Measurements from ENCODE around the gene ZNF511. TPM values are rescaled to one million over a fixed set of nuclear protein-coding genes. Genes with fewer than 3 reads are reported as not detected.

Gene ZNF511
- total and polyA plus RNA-seq, 4 donors: 13.7 to 31.8 (median 24.2) TPM

- no peak for DNase-seq (ENCODE audit: low spot score)
- Histone ChIP-seq H3K9me3 (ENCODE audit: control insufficient read depth in 4 of 4, low read length in 3 of 4) (no peaks in the 10 kb centered on the region), H3K27ac (ENCODE audit: low read depth in 1 of 2, low read length in 2 of 2) (no peak overlapping the region), H3K27me3 (ENCODE audit: control insufficient read depth in 4 of 4, insufficient read depth in 4 of 4, low read length in 3 of 4) (no peaks in the 10 kb centered on the region), H3K36me3 (ENCODE audit: control insufficient read depth in 4 of 4, insufficient read depth in 3 of 4, low read depth in 1 of 4, low read length in 3 of 4) (peaks cover 37 to 89% (median 62%) of the 10 kb centered on the region in 4 donors), H3K4me3 (ENCODE audit: low read depth in 1 of 3, low read length in 3 of 3) (no peak overlapping the region), H3K9ac (ENCODE audit: low read depth in 1 of 2, low read length in 2 of 2) (no peak overlapping the region), H3K4me1 (ENCODE audit: control insufficient read depth in 4 of 4, insufficient read depth in 4 of 4, low read length in 3 of 4) (no peaks in the 10 kb centered on the region)
- TF ChIP-seq SP1 (IDR thresholded peaks at IDR 0.05) (no peak), JUND (IDR thresholded peaks at IDR 0.05) (no peak), REST (IDR thresholded peaks at IDR 0.05) (no peak), FOXA1 (IDR thresholded peaks at IDR 0.05) (no peak), CTCF (IDR thresholded peaks at IDR 0.05; ENCODE audit: low read depth, low read length, missing input control) (no peak), YY1 (IDR thresholded peaks at IDR 0.05) (no peak), EGR1 (IDR thresholded peaks at IDR 0.05; ENCODE audit: low read depth in 2 of 2) (no peak), ATF3 (IDR thresholded peaks at IDR 0.05) (no peak), NR2F2 (IDR thresholded peaks at IDR 0.05) (no peak), RAD21 (IDR thresholded peaks at IDR 0.05) (no peak), HNF4A (conservative IDR thresholded peaks at IDR 0.05) (no peak), GABPA (IDR thresholded peaks at IDR 0.05 in 1 of 2, conservative IDR thresholded peaks at IDR 0.05 in 1 of 2) (no peak), ZBTB33 (IDR thresholded peaks at IDR 0.05) (no peak), MAX (IDR thresholded peaks at IDR 0.05) (no peak), HNF4G (IDR thresholded peaks at IDR 0.05) (no peak), TAF1 (conservative IDR thresholded peaks at IDR 0.05) (no peak)
- 88% methylated on average over 18 of the region's 18 CpGs for whole genome bisulfite sequencing
Measured at GRCh38 chr10:133286366-133286765, 22.3 kb upstream of the ZNF511 start.
